Natural killer cell (primary cell): ENCODE data around the gene TNFAIP8L1. TPM values are rescaled to one million over a fixed set of nuclear protein-coding genes. Genes with fewer than 3 reads are reported as not detected.

ENCODE experiments used
- ATAC-seq, 3 donors: fragments of 150-1000 bp in 2 of 3; fragments of 200-7000 bp in 1 of 3; cut with Tn5 transposase; 1 replicate in 1 of 3; 2 replicates in 2 of 3; pipeline ENCODE4 v1.10.0; 2021; ENCODE audit warnings: mild to moderate bottlenecking in 2 of 3, moderate library complexity in 2 of 3
- DNase-seq, 2 donors: peaks; one replicate each; pipeline versions ENCODE4 v3.0.0 to v3.0.0-alpha.2; 2013 to 2021; ENCODE audit warnings: mixed read lengths in 1 of 2
- H3K27ac ChIP-seq: one replicate; pipeline ENCODE4 v1.5.1; 2013; ENCODE audit warnings: mild to moderate bottlenecking, low read length
- H3K27me3 ChIP-seq: one replicate; pipeline ENCODE4 v1.6.1; 2013; ENCODE audit warnings: low read length; ENCODE audit not compliant: control insufficient read depth, insufficient read depth
- H3K36me3 ChIP-seq: one replicate; pipeline ENCODE4 v1.6.1; 2013; ENCODE audit warnings: low read length; ENCODE audit not compliant: control insufficient read depth, insufficient read depth
- H3K4me1 ChIP-seq: one replicate; pipeline ENCODE4 v1.6.1; 2013; ENCODE audit warnings: low read length; ENCODE audit not compliant: control insufficient read depth, insufficient read depth
- H3K4me3 ChIP-seq: one replicate; pipeline ENCODE4 v1.5.1; 2013; ENCODE audit warnings: low read length
- H3K9me3 ChIP-seq: one replicate; pipeline ENCODE4 v1.6.1; 2013; ENCODE audit warnings: low read length; ENCODE audit not compliant: control insufficient read depth, insufficient read depth
- H3K27ac Mint-ChIP-seq, 2 donors: one replicate each; pipeline ENCODE4 v1.8.0; 2022; ENCODE audit warnings: mild to moderate bottlenecking in 2 of 2, mixed read lengths in 2 of 2, moderate library complexity in 1 of 2
- H3K27me3 Mint-ChIP-seq, 2 donors: one replicate each; pipeline ENCODE4 v1.8.0; 2022; ENCODE audit warnings: low read depth in 2 of 2, mixed read lengths in 2 of 2
- H3K36me3 Mint-ChIP-seq: one replicate; pipeline ENCODE4 v1.8.0; 2022; ENCODE audit warnings: mixed read lengths
- H3K4me1 Mint-ChIP-seq, 2 donors: one replicate each; pipeline ENCODE4 v1.8.0; 2022; ENCODE audit warnings: mixed read lengths in 2 of 2
- H3K4me3 Mint-ChIP-seq: one replicate; pipeline ENCODE4 v1.8.0; 2022; ENCODE audit warnings: mild to moderate bottlenecking, moderate library complexity, mixed read lengths
- H3K9me3 Mint-ChIP-seq, 2 donors: one replicate each; pipeline ENCODE4 v1.8.0; 2022; ENCODE audit warnings: mixed read lengths in 2 of 2
- CTCF ChIP-seq: fragments of 200-600 bp; IDR thresholded peaks from one replicate; pipeline ENCODE4 v1.8.0; 2022; ENCODE audit warnings: antibody characterized with exemption
- WGBS: methylation state at CpG from one replicate; pipeline ENCODE4 v1.1.7; 2013; ENCODE audit warnings: missing lambda C conversion rate; ENCODE audit not compliant: insufficient coverage; 5-methylcytosine and 5-hydroxymethylcytosine counted together
- intact Hi-C: fragments of 100-400 bp; cut with micrococcal nuclease; formaldehyde crosslinking; loops from one replicate; pipeline ENCODE4 v1.14.2; 2022
- total RNA-seq, 4 donors: library from RNA; stranded (reverse); fragments of 120-200 nt in 1 of 4; gene quantifications; one replicate each; pipeline versions ENCODE4 v1.2.3 to v1.2.4, GENCODE V29; 2013 to 2022

The TNFAIP8L1 gene
- total RNA-seq, 3 donors from 2014 or later (not counting 1 experiment from before 2014, with no cell fraction given) = 8.5 to 13.5 (median 13.3) TPM

- Mint-ChIP-seq H3K4me3 (no peak overlapping the region), H3K27ac (no peak overlapping the region), H3K9me3 (no peaks in the 10 kb centered on the region), H3K36me3 (no peaks in the 10 kb centered on the region), H3K4me1 (peaks cover 13 to 29% of the 10 kb centered on the region in 2 donors), H3K27me3 (no peaks in the 10 kb centered on the region)
- Histone ChIP-seq H3K9me3 (no peaks in the 10 kb centered on the region), H3K27ac (no peak overlapping the region), H3K4me3 (no peak overlapping the region), H3K27me3 (no peaks in the 10 kb centered on the region), H3K4me1 (peaks cover 19% of the 10 kb centered on the region), H3K36me3 (peaks cover 39% of the 10 kb centered on the region)
- WGBS = 94% methylated on average over 20 of the region's 20 CpGs
- intact Hi-C loops = no loop called here
- no peak for TF ChIP-seq CTCF
- DNase-seq (no peak), ATAC-seq (no peak)
Measured at GRCh38 chr19:4662020-4662695, 22.8 kb downstream of the TNFAIP8L1 start.

- H3K36me3 Mint-ChIP-seq = no peaks in the 10 kb centered on the region
- DNase-seq = no peak
- ATAC-seq = no peak
- no peaks in the 10 kb centered on the region for H3K27me3 ChIP-seq
- TF ChIP-seq CTCF = no peak
- no peak overlapping the region for H3K4me3 Mint-ChIP-seq
- peaks cover 37% of the 10 kb centered on the region for H3K36me3 ChIP-seq
- H3K9me3 Mint-ChIP-seq = no peaks in the 10 kb centered on the region
- no peak overlapping the region for H3K27ac ChIP-seq
- WGBS = 92% methylated on average over 6 of the region's 6 CpGs
- H3K4me1 Mint-ChIP-seq = peaks cover 10 to 22% of the 10 kb centered on the region in 2 donors
- H3K4me3 ChIP-seq = no peak overlapping the region
- no peak overlapping the region for H3K27ac Mint-ChIP-seq
- intact Hi-C loops = no loop called here
- H3K4me1 ChIP-seq = peaks cover 12% of the 10 kb centered on the region
- H3K9me3 ChIP-seq = no peaks in the 10 kb centered on the region
- no peaks in the 10 kb centered on the region for H3K27me3 Mint-ChIP-seq
Measured at GRCh38 chr19:4662812-4663211, 23.5 kb downstream of the TNFAIP8L1 start.

DNA sequence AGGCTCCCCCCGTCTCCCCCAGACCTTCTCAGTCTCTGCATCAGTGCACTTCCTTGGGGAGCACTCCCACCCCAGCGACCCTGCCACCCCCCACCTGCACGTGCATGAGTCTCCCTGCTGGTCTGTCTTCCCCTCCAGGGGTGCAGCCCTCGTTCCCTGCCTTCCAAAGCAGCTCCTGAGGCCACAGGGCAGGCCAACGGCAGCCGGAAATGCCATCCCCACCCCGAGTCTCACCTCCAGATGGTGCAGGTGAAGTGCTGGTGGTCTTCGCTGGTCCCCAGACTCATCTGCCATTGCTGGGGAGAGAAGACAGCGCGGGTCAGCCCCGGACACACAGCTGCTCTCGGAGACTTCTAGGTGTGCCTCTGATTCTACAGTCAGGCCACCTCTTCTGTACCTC, 25.3 kb downstream of the TNFAIP8L1 start:
- H3K27me3 ChIP-seq = no peaks in the 10 kb centered on the region
- intact Hi-C loops = no loop called here
- Mint-ChIP-seq H3K27ac (no peak overlapping the region), H3K36me3 (no peaks in the 10 kb centered on the region), H3K27me3 (no peaks in the 10 kb centered on the region), H3K4me1 (peaks cover 17 to 30% of the 10 kb centered on the region in 2 donors), H3K9me3 (no peaks in the 10 kb centered on the region), H3K4me3 (no peak overlapping the region)
- TF ChIP-seq CTCF = no peak
- no peak for ATAC-seq
- no peak for DNase-seq
- no peaks in the 10 kb centered on the region for H3K9me3 ChIP-seq
- H3K4me3 ChIP-seq = no peak overlapping the region
- WGBS = 93% methylated on average over 12 of the region's 12 CpGs
- peaks cover 8% of the 10 kb centered on the region for H3K4me1 ChIP-seq
- no peak overlapping the region for H3K27ac ChIP-seq
- H3K36me3 ChIP-seq = peaks cover 40% of the 10 kb centered on the region
